ENCODE data around the gene HNRNPLL. TPM values are rescaled to one million over a fixed set of nuclear protein-coding genes. Genes with fewer than 3 reads are reported as not detected.

The HNRNPLL gene
- total and polyA plus RNA-seq, 7 donors, result 6.4 to 22.4 (median 17.8) TPM

DNA sequence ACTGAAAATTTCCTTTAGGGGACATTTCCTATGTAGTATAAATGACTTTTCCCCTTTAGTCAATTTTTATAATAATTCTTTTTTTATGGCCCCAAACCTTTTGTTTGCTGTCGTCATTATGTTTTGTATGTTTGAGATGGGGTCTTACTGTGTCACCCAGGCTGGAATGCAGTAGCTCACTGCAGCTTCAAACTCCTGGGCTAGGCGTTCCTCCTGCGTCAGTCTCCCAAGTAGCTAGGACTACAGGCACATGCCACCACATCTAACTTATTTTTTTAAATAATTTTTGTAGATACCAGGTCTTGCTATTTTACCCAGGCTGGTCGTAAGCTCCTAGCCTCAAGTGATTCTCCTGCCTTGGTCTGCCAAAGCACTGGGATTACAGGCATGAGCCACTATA is 32.4 kb upstream of the HNRNPLL start:
- no peaks in the 10 kb centered on the region for H3K27me3 ChIP-seq (ENCODE audit: insufficient read depth in 3 of 3, low read length in 2 of 3)
- no peaks in the 10 kb centered on the region for H3K9me3 ChIP-seq
- no peak overlapping the region for H3K27ac ChIP-seq
- TF ChIP-seq, protein P1, sequence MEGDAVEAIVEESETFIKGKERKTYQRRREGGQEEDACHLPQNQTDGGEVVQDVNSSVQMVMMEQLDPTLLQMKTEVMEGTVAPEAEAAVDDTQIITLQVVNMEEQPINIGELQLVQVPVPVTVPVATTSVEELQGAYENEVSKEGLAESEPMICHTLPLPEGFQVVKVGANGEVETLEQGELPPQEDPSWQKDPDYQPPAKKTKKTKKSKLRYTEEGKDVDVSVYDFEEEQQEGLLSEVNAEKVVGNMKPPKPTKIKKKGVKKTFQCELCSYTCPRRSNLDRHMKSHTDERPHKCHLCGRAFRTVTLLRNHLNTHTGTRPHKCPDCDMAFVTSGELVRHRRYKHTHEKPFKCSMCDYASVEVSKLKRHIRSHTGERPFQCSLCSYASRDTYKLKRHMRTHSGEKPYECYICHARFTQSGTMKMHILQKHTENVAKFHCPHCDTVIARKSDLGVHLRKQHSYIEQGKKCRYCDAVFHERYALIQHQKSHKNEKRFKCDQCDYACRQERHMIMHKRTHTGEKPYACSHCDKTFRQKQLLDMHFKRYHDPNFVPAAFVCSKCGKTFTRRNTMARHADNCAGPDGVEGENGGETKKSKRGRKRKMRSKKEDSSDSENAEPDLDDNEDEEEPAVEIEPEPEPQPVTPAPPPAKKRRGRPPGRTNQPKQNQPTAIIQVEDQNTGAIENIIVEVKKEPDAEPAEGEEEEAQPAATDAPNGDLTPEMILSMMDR (IDR thresholded peaks at IDR 0.05), result no peak
- DNase-seq (no peak), ATAC-seq (no peak)
- H3K4me1 ChIP-seq, result no peaks in the 10 kb centered on the region
- intact Hi-C loops (cut with DNase I), result no loop called here
- no peaks in the 10 kb centered on the region for H3K36me3 ChIP-seq (ENCODE audit: insufficient read depth in 1 of 2, low read depth in 1 of 2)
- no peak overlapping the region for H3K4me3 ChIP-seq
- WGBS, 3 donors, result 76 to 78% (median 77%) methylated on average over 4 of the region's 4 CpGs

DNA sequence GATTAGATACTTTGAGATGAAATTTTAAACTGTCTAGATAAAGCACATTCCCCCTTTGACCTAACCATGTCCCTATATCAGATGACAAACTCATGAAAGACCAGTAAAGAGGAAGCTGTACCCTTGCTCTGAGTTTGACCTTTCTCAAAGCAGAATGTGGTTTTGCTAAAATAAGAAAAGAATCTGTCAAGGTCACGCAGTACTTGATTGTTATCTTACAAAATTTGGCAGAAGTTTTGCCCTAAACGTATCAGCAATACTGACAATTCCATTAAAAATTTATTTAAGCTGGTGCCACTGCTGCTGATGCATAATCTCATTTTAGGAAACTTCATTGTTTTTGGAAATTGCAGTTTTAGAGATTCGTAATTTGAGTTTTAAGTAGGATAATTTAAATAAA is 32.0 kb upstream of the HNRNPLL start:
- peaks cover 3% of the 10 kb centered on the region for H3K9me3 ChIP-seq
- ATAC-seq, result no peak
- H3K36me3 ChIP-seq (ENCODE audit: insufficient read depth in 1 of 2, low read depth in 1 of 2), result no peaks in the 10 kb centered on the region
- H3K4me3 ChIP-seq, result no peak overlapping the region
- H3K27me3 ChIP-seq (ENCODE audit: insufficient read depth in 3 of 3, low read length in 2 of 3), result no peaks in the 10 kb centered on the region
- DNase-seq, result no peak
- intact Hi-C loops (cut with DNase I), result no loop called here
- H3K4me1 ChIP-seq, result no peaks in the 10 kb centered on the region
- TF ChIP-seq, protein P1 (IDR thresholded peaks at IDR 0.05), result no peak
- WGBS, 3 donors, result 50 to 54% (median 54%) methylated on average over 3 of the region's 3 CpGs
- no peak overlapping the region for H3K27ac ChIP-seq

DNA sequence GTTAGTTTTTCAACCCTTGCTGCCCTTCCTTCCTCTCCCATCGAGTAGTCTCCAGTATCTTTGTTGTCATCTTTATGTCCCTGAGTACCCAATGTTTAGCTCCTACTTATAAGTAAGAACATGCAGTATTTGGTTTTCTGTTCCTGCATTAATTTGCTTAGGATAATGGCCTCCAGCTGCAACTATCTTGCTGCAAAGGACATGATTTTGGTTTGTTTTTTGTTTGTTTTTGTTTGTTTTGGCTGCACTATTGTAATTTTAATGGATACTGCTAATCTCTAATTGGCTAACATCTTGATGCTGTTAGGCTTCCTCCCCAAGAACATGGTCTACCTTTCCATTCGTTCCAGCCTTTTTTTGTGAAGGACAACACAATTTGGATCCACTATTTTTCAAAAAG is 31.2 kb upstream of the HNRNPLL start:
- H3K9me3 ChIP-seq, result peaks cover 4% of the 10 kb centered on the region
- 30 to 43% (median 43%) methylated on average over 2 of the region's 2 CpGs for WGBS, 3 donors
- ATAC-seq (no peak), DNase-seq (no peak)
- intact Hi-C loops (cut with DNase I), result no loop called here
- H3K4me3 ChIP-seq, result no peak overlapping the region
- no peaks in the 10 kb centered on the region for H3K4me1 ChIP-seq
- H3K27ac ChIP-seq, result no peak overlapping the region
- H3K27me3 ChIP-seq (ENCODE audit: insufficient read depth in 3 of 3, low read length in 2 of 3), result no peaks in the 10 kb centered on the region
- H3K36me3 ChIP-seq (ENCODE audit: insufficient read depth in 1 of 2, low read depth in 1 of 2), result no peaks in the 10 kb centered on the region
- TF ChIP-seq, protein P1 (IDR thresholded peaks at IDR 0.05), result no peak

DNA sequence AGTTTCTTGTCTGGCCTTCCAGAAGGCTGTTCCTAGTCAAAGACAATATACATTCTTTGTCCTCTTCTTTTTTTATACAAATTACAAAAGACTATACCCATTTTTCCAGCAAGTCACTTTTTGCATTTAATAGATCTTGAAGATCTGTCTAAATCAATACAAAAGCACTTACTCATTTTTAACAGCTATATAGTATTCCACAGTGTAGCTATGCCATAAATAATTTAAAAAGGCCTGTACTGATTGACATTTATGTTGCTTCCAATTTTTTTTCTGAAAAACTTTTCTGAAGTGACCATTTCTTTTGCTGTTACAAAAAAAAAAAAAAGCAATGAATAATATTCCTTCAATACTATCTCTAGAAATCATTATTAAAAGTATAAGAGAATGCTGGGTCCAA is 30.3 kb upstream of the HNRNPLL start:
- TF ChIP-seq, protein P1 (IDR thresholded peaks at IDR 0.05), result no peak
- H3K27me3 ChIP-seq (ENCODE audit: insufficient read depth in 3 of 3, low read length in 2 of 3), result no peaks in the 10 kb centered on the region
- H3K27ac ChIP-seq, result no peak overlapping the region
- DNase-seq (no peak), ATAC-seq (no peak)
- no peaks in the 10 kb centered on the region for H3K36me3 ChIP-seq (ENCODE audit: insufficient read depth in 1 of 2, low read depth in 1 of 2)
- peaks cover 4% of the 10 kb centered on the region for H3K9me3 ChIP-seq
- no peaks in the 10 kb centered on the region for H3K4me1 ChIP-seq
- intact Hi-C loops (cut with DNase I), result no loop called here
- no peak overlapping the region for H3K4me3 ChIP-seq

DNA sequence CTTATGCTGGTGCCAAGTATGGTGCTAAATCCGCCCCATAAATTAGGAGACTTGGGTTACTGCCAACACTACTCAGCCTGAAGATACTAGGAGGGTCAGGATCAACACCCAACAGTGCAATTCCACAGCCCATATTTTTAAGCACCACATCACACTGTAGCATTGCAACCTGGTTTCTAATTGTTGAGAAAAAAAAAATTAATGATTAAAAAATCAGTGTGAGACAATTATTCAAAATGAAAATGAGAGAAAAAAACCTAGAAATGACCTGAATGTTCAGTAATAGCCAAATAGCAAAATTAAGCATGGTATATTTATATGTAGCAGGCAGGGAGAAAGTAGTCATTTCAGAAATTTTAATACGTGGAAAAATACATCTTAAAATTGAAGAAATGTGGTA is 29.2 kb upstream of the HNRNPLL start:
- no peaks in the 10 kb centered on the region for H3K4me1 ChIP-seq
- intact Hi-C loops (cut with DNase I), result no loop called here
- ATAC-seq, result no peak
- no peaks in the 10 kb centered on the region for H3K36me3 ChIP-seq (ENCODE audit: insufficient read depth in 1 of 2, low read depth in 1 of 2)
- no peak overlapping the region for H3K4me3 ChIP-seq
- no peaks in the 10 kb centered on the region for H3K27me3 ChIP-seq (ENCODE audit: insufficient read depth in 3 of 3, low read length in 2 of 3)
- WGBS, 3 donors, result 62 to 67% (median 64%) methylated on average over 2 of the region's 2 CpGs
- no peak overlapping the region for H3K27ac ChIP-seq
- TF ChIP-seq, protein P1 (IDR thresholded peaks at IDR 0.05), result no peak
- H3K9me3 ChIP-seq, result peaks cover 4% of the 10 kb centered on the region
- DNase-seq, result no peak
